K562 (cell line): ENCODE data around the gene ABL1.

Source experiments
- AFF4 ChIP-seq: sonication (generic); formaldehyde crosslinking; IDR thresholded peaks from 2 replicates; pipeline ENCODE4 v1.8.0; 2023; ENCODE audit warnings: mild to moderate bottlenecking, missing genetic modification reagents
- BHLHE40 ChIP-seq: IDR thresholded peaks from 2 replicates; pipeline ENCODE4 v1.6.1; 2011; ENCODE audit warnings: low read length, improper control_type of control experiment
- SMC3 ChIP-seq: conservative IDR thresholded peaks from 2 replicates; pipeline ENCODE4 v1.6.1; 2011; ENCODE audit warnings: low read depth, low read length, improper control_type of control experiment; ENCODE audit not compliant: insufficient read depth
- ZNF449 ChIP-seq: fragments of 250-450 bp; sonication (Bioruptor Pico); IDR thresholded peaks from 2 replicates; pipeline ENCODE4 v1.8.0; 2022; ENCODE audit warnings: moderate library complexity, mild to moderate bottlenecking, inconsistent platforms

- TF ChIP-seq BHLHE40 (no peak), AFF4 (no peak), ZNF449 (CRISPR knock-in tag) (no peak), SMC3 (no peak)
Observed at GRCh38 chr9:130869250-130869649, 34.2 kb downstream of the ABL1 start.
